Duodenal mucosa (tissue), 2 donors: ENCODE results near the gene ATP1B3.
A peak's percentile ranks its signal among the peaks of the same experiment; 100 is the strongest.
"Not testable (repeated sequence)": the region's sequence is repeated elsewhere in the genome, so short reads cannot be mapped to it uniquely, and the experiment has no call there.

Experiments
- H3K27ac ChIP-seq: one replicate; pipeline ENCODE4 v1.7.0; 2013; ENCODE audit warnings: low read depth, low read length
- H3K27me3 ChIP-seq, 2 donors: one replicate each; pipeline ENCODE4 v1.7.0; 2013; ENCODE audit warnings: low read length in 2 of 2, control low read depth in 1 of 2; ENCODE audit not compliant: insufficient read depth in 2 of 2, control insufficient read depth in 1 of 2
- H3K36me3 ChIP-seq, 2 donors: one replicate each; pipeline ENCODE4 v1.7.0; 2013; ENCODE audit warnings: low read length in 2 of 2, control low read depth in 1 of 2; ENCODE audit not compliant: insufficient read depth in 2 of 2, control insufficient read depth in 1 of 2
- H3K4me1 ChIP-seq, 2 donors: one replicate each; pipeline ENCODE4 v1.7.0; 2013; ENCODE audit warnings: low read length in 2 of 2, control low read depth in 1 of 2; ENCODE audit not compliant: insufficient read depth in 2 of 2, control insufficient read depth in 1 of 2
- H3K4me3 ChIP-seq, 2 donors: one replicate each; pipeline ENCODE4 v1.7.0; 2013; ENCODE audit warnings: low read length in 2 of 2, low read depth in 1 of 2
- H3K9ac ChIP-seq, 2 donors: one replicate each; pipeline ENCODE4 v1.7.0; 2013; ENCODE audit warnings: low read length in 2 of 2, low read depth in 1 of 2
- H3K9me3 ChIP-seq, 2 donors: one replicate each; pipeline ENCODE4 v1.7.0; 2013; ENCODE audit warnings: low read length in 2 of 2, control low read depth in 1 of 2; ENCODE audit not compliant: control insufficient read depth in 1 of 2

The ATP1B3 gene

DNA sequence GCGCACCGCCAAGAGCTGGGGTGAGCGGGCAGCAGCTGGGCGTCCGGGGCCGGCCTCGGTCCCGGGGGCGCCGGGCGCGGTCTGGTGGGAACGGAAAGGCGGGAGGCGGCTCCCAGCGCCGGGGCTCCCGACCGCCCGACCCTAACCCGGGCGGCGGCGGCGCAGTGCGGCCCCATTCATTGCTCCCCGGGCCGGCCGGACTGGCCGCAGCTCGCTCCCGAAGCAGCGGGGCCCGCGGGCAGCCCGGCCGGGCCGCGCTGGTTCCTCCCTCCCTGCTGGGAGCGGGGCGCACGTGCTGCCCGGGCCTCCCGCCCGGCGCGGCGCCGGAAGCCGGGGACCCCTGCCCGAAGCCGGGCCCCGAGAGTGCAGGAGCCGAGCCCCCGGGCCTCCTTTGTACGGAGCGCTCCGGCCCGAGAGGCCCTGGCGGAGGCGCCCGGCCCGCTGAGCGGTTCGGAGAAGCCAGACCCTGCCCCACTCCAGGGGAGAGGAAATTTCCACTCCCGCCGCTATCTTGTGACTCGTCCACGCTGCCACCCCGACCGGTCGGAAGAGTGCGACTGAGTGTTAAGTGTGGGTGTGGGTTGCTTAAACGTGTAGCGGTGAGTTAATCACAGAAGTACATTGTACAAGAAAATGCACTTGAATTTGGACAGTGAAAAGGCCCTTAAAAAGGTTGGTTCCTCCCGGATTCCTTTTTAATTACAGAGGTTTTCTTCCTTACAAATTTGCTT is 613 bp downstream of the ATP1B3 start:
- Histone ChIP-seq H3K9ac (peak overlapping the region; percentile 73 to 84), H3K4me1 (peaks cover 28% of the 10 kb centered on the region in 2 donors), H3K27ac (peak overlapping the region; percentile 92), H3K4me3 (peak overlapping the region; percentile 84 to 85), H3K27me3 (no peaks in the 10 kb centered on the region), H3K9me3 (no peaks in the 10 kb centered on the region), H3K36me3 (no peaks in the 10 kb centered on the region)

DNA sequence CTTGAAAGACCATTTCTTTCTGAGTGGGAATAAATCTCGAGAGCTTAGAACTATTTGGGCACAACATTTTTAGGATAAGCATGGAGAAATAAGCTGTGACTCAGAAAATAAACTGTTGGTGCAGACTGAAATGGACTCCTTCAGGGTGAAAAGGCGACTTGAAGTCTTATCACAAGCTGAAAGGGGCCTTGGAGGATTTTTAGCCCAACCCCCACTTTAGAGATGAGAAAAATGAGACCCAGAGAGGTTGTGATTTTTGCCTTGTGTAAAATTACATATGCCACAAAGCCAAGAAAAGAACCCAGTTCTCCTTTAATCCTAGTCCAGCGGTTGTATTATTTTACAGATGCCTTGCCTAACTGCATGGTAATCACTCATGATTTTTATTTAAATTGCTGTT is 1.5 kb downstream of the ATP1B3 start:
- Histone ChIP-seq H3K4me1 (peaks cover 28% of the 10 kb centered on the region in 2 donors), H3K27me3 (no peaks in the 10 kb centered on the region), H3K27ac (no peak overlapping the region), H3K4me3 (peak overlapping the region; percentile 84 to 85), H3K36me3 (no peaks in the 10 kb centered on the region), H3K9ac (peak overlapping the region; percentile 73 to 84), H3K9me3 (no peaks in the 10 kb centered on the region)

DNA sequence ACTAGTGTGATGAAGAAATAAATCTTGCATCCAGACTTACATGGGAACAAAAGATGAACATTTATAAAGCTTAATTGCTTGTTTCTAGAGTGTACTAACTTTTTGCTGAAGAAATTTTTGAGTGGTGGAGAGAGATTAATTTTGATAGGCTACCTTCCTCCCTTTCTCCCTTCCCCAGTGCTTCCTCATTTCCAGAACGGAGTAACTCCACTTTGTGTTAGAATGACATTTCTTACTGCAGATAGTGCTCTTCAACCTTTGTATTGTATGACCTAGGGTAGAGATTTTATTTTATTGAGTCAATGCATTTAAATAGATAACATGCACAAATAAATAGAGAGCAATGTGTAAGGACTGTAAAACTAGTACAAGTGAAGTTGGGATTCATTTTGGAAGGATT is 1.9 kb downstream of the ATP1B3 start:
- H3K4me3 ChIP-seq: peak overlapping the region; percentile 84 to 85
- peaks cover 28% of the 10 kb centered on the region in 2 donors for H3K4me1 ChIP-seq
- H3K9me3 ChIP-seq: no peaks in the 10 kb centered on the region
- no peaks in the 10 kb centered on the region for H3K27me3 ChIP-seq
- H3K9ac ChIP-seq: peak overlapping the region; percentile 73 to 84
- H3K36me3 ChIP-seq: no peaks in the 10 kb centered on the region
- no peak overlapping the region for H3K27ac ChIP-seq

DNA sequence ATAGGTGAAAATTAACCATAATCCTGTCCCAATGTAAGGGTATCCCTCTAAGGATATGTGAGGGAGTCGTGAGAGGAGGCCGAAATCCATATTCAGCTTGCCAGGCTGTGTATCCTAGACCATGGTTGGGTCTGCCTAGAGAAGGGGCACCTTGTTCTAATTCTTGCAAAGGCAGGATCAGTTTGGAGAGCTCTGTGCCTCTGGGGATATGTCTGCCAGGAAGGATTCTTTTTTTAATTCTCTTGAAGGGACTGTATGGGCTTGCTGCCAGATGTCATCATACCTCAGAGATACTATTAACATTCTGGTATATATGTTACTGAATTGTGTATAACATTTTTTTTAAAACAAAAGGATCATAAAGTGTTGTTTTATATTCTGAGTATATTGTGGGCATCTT is 2.4 kb downstream of the ATP1B3 start:
- no peaks in the 10 kb centered on the region for H3K9me3 ChIP-seq
- H3K27ac ChIP-seq: no peak overlapping the region
- peak overlapping the region; percentile 84 to 85 for H3K4me3 ChIP-seq
- peaks cover 28 to 33% of the 10 kb centered on the region in 2 donors for H3K4me1 ChIP-seq
- H3K27me3 ChIP-seq: no peaks in the 10 kb centered on the region
- peak overlapping the region in 1 of 2 donors; percentile 51 for H3K9ac ChIP-seq
- no peaks in the 10 kb centered on the region for H3K36me3 ChIP-seq

DNA sequence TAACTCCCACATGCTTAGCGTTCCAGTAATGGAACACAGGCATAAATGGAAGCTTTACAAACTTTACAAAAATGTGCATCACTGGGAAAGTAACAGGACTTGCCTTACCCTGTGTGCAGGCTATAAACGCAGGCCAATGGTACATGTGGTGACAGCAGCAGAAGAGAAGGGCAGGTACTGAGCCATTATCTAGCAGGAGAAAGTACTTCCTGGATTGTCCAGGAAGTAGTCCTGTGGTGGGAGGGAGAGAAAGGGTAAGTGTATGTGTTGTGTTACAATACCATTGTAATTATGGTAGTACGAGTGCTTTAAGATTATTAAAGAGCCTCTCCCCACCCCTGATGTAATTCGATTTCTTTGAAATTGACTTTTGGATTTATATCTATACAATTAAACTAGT is 5.3 kb downstream of the ATP1B3 start:
- Histone ChIP-seq H3K27me3 (no peaks in the 10 kb centered on the region), H3K27ac (no peak overlapping the region), H3K4me3 (peak overlapping the region in 1 of 2 donors; percentile 23), H3K9ac (no peak overlapping the region), H3K4me1 (peaks cover 23 to 33% of the 10 kb centered on the region in 2 donors), H3K36me3 (peaks cover 0 to 7% of the 10 kb centered on the region in 2 donors), H3K9me3 (no peaks in the 10 kb centered on the region)

DNA sequence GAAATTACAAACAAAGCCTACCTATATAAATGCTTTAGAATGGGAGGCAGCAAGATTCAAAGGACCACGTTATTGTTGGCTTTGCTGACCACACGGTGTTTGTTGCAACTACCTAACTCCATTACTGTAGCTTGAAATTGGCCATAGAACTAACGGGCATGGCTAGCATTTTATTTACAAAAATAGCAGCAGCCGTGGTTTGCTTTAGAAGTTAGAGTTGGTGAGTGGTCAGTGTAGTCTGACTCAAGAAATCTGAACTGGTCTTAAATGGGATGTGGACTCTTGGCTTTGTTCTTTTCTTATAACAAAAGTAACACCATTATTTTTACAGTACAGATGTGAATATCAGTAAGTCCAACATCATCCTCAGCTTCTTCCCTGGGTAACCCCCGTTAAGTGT is 10.6 kb downstream of the ATP1B3 start:
- Histone ChIP-seq H3K4me1 (peaks cover 0 to 4% of the 10 kb centered on the region in 2 donors), H3K27ac (no peak overlapping the region), H3K9me3 (peaks cover 0 to 3% of the 10 kb centered on the region in 2 donors), H3K27me3 (no peaks in the 10 kb centered on the region), H3K36me3 (peaks cover 0 to 7% of the 10 kb centered on the region in 2 donors), H3K4me3 (no peak overlapping the region), H3K9ac (no peak overlapping the region)

DNA sequence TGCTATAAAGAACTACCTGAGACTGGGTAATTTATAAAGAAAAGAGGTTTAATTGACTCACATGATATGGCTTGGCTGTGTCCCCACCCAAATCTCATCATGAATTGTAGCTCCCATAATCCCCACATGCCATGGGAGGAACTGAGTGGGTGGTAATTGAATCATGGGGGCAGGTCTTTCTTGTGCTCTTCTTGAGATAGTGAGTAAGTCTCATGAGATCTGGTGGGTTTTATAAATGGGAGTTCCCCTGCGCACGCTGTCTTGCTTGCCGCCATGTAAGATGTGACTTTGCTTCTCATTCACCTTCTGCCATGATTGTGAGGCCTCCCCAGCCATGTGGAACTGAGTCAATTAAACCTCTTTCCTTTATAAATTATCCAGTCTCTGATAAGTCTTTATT is 12.1 kb downstream of the ATP1B3 start:
- H3K9me3 ChIP-seq, H3K4me3 ChIP-seq, H3K27me3 ChIP-seq, H3K36me3 ChIP-seq, H3K9ac ChIP-seq, H3K27ac ChIP-seq, H3K4me1 ChIP-seq: not testable (repeated sequence)

DNA sequence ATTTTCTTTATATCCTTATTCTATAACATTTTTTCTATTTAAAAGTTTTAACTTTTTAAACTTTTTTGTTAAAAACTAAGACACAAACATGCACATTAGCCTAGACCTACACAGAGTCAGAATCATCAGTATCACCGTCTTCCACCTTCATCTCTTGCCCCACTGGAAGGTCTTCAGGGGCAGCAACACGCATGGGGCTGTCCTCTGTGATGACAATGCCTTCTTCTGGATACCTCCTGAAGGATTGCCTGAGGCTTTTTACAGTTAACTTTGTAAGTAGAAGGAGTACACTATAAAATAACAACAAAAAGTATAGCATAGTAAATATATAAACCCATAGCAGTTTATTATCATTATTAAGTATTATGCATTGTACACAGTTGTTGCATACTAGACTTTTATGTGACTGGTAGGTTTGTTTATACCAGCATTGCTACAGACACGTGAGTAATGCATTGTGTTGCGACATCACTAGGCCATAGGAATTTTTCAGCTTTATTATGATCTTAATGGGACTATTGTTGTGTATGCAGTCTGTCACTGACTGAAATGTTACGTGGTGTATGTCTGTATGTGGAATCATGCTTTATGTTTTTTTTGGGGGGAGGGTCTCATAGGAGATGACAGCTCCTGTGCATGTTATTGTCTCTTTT is 18.2 kb downstream of the ATP1B3 start:
- H3K27me3 ChIP-seq: no peaks in the 10 kb centered on the region
- no peak overlapping the region for H3K9ac ChIP-seq
- peaks cover 0 to 13% of the 10 kb centered on the region in 2 donors for H3K36me3 ChIP-seq
- no peak overlapping the region for H3K27ac ChIP-seq
- no peaks in the 10 kb centered on the region for H3K9me3 ChIP-seq
- no peak overlapping the region for H3K4me3 ChIP-seq
- no peaks in the 10 kb centered on the region for H3K4me1 ChIP-seq

DNA sequence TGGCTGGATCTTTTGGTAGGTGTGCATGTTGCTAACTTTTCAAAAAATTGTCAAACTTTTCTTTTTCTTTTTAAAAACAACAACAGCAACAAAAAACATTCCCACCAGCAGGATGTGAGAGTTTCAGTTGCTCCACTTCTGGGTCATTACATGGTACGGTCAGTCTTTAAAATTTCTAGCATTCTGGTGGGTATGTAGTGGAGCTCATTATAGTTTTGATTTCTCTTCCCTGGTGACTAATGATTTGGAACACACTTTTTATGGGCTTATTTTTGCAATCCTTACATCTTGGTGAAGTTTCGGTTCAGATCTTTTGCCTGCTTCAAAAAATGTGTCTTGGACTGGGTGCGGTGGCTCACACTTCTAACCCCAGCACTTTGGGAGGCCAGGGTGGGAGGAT is 19.3 kb downstream of the ATP1B3 start:
- H3K9ac ChIP-seq: no peak overlapping the region
- no peak overlapping the region for H3K27ac ChIP-seq
- no peaks in the 10 kb centered on the region for H3K4me1 ChIP-seq
- no peaks in the 10 kb centered on the region for H3K27me3 ChIP-seq
- H3K9me3 ChIP-seq: peaks cover 2 to 8% of the 10 kb centered on the region in 2 donors
- H3K4me3 ChIP-seq: no peak overlapping the region
- H3K36me3 ChIP-seq: peaks cover 5 to 13% of the 10 kb centered on the region in 2 donors

DNA sequence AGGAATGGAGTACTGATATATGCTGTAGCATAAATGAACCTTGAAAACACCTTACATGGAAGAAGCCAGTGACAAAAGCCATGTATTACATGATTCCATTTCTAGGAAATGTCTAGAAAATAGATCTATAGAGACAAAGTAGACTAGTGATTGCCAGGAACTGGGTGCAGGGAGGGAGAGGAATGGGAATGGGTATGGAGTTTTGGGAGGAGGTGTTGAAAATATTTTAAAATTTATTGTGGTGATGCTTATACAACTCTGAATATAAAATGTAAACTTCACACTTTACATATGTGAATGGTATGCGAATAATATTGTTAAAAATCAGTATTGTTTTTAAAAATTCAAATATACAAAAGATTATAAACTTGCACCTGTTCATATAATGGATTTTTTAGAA is 22.5 kb downstream of the ATP1B3 start:
- Histone ChIP-seq H3K9ac (no peak overlapping the region), H3K36me3 (peaks cover 5 to 9% of the 10 kb centered on the region in 2 donors), H3K9me3 (peaks cover 2 to 8% of the 10 kb centered on the region in 2 donors), H3K27me3 (no peaks in the 10 kb centered on the region), H3K4me1 (no peaks in the 10 kb centered on the region), H3K4me3 (no peak overlapping the region), H3K27ac (no peak overlapping the region)
